ENCODE data around the gene LARP4B.

Gene LARP4B

GRCh38 chr10:916716-917415, 14.6 kb downstream of the LARP4B start:
- no peaks in the 10 kb centered on the region for H3K4me1 ChIP-seq (ENCODE audit: control insufficient read depth, insufficient read depth, low read length, poor library complexity, severe bottlenecking)
- H3K9me3 ChIP-seq (ENCODE audit: control insufficient read depth, low read length) = no peaks in the 10 kb centered on the region
- no peak overlapping the region for H3K4me3 ChIP-seq (ENCODE audit: insufficient read depth, low read depth, low read length, poor library complexity, severe bottlenecking)
- H3K27ac ChIP-seq (ENCODE audit: insufficient read depth, low read length, poor library complexity, severe bottlenecking) = no peak overlapping the region
- no peak for DNase-seq
- H3K36me3 ChIP-seq (ENCODE audit: control insufficient read depth, insufficient read depth, low read length) = no peaks in the 10 kb centered on the region
- H3K27me3 ChIP-seq (replicated peaks; ENCODE audit: control insufficient read depth, insufficient read depth, low read length, poor library complexity, severe bottlenecking) = no peaks in the 10 kb centered on the region

- Histone ChIP-seq H3K9me3 (ENCODE audit: control insufficient read depth, low read length) (no peaks in the 10 kb centered on the region), H3K4me3 (ENCODE audit: insufficient read depth, low read depth, low read length, poor library complexity, severe bottlenecking) (no peak overlapping the region), H3K27ac (ENCODE audit: insufficient read depth, low read length, poor library complexity, severe bottlenecking) (no peak overlapping the region), H3K36me3 (ENCODE audit: control insufficient read depth, insufficient read depth, low read length) (no peaks in the 10 kb centered on the region), H3K27me3 (replicated peaks; ENCODE audit: control insufficient read depth, insufficient read depth, low read length, poor library complexity, severe bottlenecking) (no peaks in the 10 kb centered on the region), H3K4me1 (ENCODE audit: control insufficient read depth, insufficient read depth, low read length, poor library complexity, severe bottlenecking) (no peaks in the 10 kb centered on the region)
- DNase-seq = no peak
These were observed 21.7 kb downstream of the LARP4B start for GRCh38 chr10:909831-910230.

GRCh38 chr10:905972-906371, 25.5 kb downstream of the LARP4B start:
- Histone ChIP-seq H3K27ac (ENCODE audit: insufficient read depth, low read length, poor library complexity, severe bottlenecking) (no peak overlapping the region), H3K36me3 (ENCODE audit: control insufficient read depth, insufficient read depth, low read length) (no peaks in the 10 kb centered on the region), H3K9me3 (ENCODE audit: control insufficient read depth, low read length) (no peaks in the 10 kb centered on the region), H3K27me3 (replicated peaks; ENCODE audit: control insufficient read depth, insufficient read depth, low read length, poor library complexity, severe bottlenecking) (no peaks in the 10 kb centered on the region), H3K4me3 (ENCODE audit: insufficient read depth, low read depth, low read length, poor library complexity, severe bottlenecking) (no peak overlapping the region), H3K4me1 (ENCODE audit: control insufficient read depth, insufficient read depth, low read length, poor library complexity, severe bottlenecking) (no peaks in the 10 kb centered on the region)
- no peak for DNase-seq

- no peaks in the 10 kb centered on the region for H3K27me3 ChIP-seq (replicated peaks; ENCODE audit: control insufficient read depth, insufficient read depth, low read length, poor library complexity, severe bottlenecking)
- no peak for DNase-seq
- H3K9me3 ChIP-seq (ENCODE audit: control insufficient read depth, low read length) = no peaks in the 10 kb centered on the region
- H3K36me3 ChIP-seq (ENCODE audit: control insufficient read depth, insufficient read depth, low read length) = no peaks in the 10 kb centered on the region
- H3K27ac ChIP-seq (ENCODE audit: insufficient read depth, low read length, poor library complexity, severe bottlenecking) = no peak overlapping the region
- no peak overlapping the region for H3K4me3 ChIP-seq (ENCODE audit: insufficient read depth, low read depth, low read length, poor library complexity, severe bottlenecking)
- H3K4me1 ChIP-seq (ENCODE audit: control insufficient read depth, insufficient read depth, low read length, poor library complexity, severe bottlenecking) = no peaks in the 10 kb centered on the region
These were observed 26.0 kb downstream of the LARP4B start for GRCh38 chr10:905503-905902.

GRCh38 chr10:904403-904802, 27.1 kb downstream of the LARP4B start:
- H3K9me3 ChIP-seq (ENCODE audit: control insufficient read depth, low read length) = no peaks in the 10 kb centered on the region
- H3K27ac ChIP-seq (ENCODE audit: insufficient read depth, low read length, poor library complexity, severe bottlenecking) = no peak overlapping the region
- H3K4me3 ChIP-seq (ENCODE audit: insufficient read depth, low read depth, low read length, poor library complexity, severe bottlenecking) = no peak overlapping the region
- no peak for DNase-seq
- no peaks in the 10 kb centered on the region for H3K36me3 ChIP-seq (ENCODE audit: control insufficient read depth, insufficient read depth, low read length)
- H3K4me1 ChIP-seq (ENCODE audit: control insufficient read depth, insufficient read depth, low read length, poor library complexity, severe bottlenecking) = no peaks in the 10 kb centered on the region
- no peaks in the 10 kb centered on the region for H3K27me3 ChIP-seq (replicated peaks; ENCODE audit: control insufficient read depth, insufficient read depth, low read length, poor library complexity, severe bottlenecking)

- DNase-seq = no peak
- no peaks in the 10 kb centered on the region for H3K9me3 ChIP-seq (ENCODE audit: control insufficient read depth, low read length)
- H3K27ac ChIP-seq (ENCODE audit: insufficient read depth, low read length, poor library complexity, severe bottlenecking) = no peak overlapping the region
- no peaks in the 10 kb centered on the region for H3K36me3 ChIP-seq (ENCODE audit: control insufficient read depth, insufficient read depth, low read length)
- H3K4me1 ChIP-seq (ENCODE audit: control insufficient read depth, insufficient read depth, low read length, poor library complexity, severe bottlenecking) = no peaks in the 10 kb centered on the region
- H3K4me3 ChIP-seq (ENCODE audit: insufficient read depth, low read depth, low read length, poor library complexity, severe bottlenecking) = no peak overlapping the region
- no peaks in the 10 kb centered on the region for H3K27me3 ChIP-seq (replicated peaks; ENCODE audit: control insufficient read depth, insufficient read depth, low read length, poor library complexity, severe bottlenecking)
These were observed 33.4 kb downstream of the LARP4B start for GRCh38 chr10:898141-898540.

- Histone ChIP-seq H3K27ac (ENCODE audit: insufficient read depth, low read length, poor library complexity, severe bottlenecking) (no peak overlapping the region), H3K36me3 (ENCODE audit: control insufficient read depth, insufficient read depth, low read length) (no peaks in the 10 kb centered on the region), H3K9me3 (ENCODE audit: control insufficient read depth, low read length) (no peaks in the 10 kb centered on the region), H3K27me3 (replicated peaks; ENCODE audit: control insufficient read depth, insufficient read depth, low read length, poor library complexity, severe bottlenecking) (no peaks in the 10 kb centered on the region), H3K4me1 (ENCODE audit: control insufficient read depth, insufficient read depth, low read length, poor library complexity, severe bottlenecking) (no peaks in the 10 kb centered on the region), H3K4me3 (ENCODE audit: insufficient read depth, low read depth, low read length, poor library complexity, severe bottlenecking) (no peak overlapping the region)
- DNase-seq = no peak
These were observed 34.5 kb downstream of the LARP4B start for GRCh38 chr10:896982-897381.

- Histone ChIP-seq H3K27ac (ENCODE audit: insufficient read depth, low read length, poor library complexity, severe bottlenecking) (no peak overlapping the region), H3K4me3 (ENCODE audit: insufficient read depth, low read depth, low read length, poor library complexity, severe bottlenecking) (no peak overlapping the region), H3K36me3 (ENCODE audit: control insufficient read depth, insufficient read depth, low read length) (no peaks in the 10 kb centered on the region), H3K9me3 (ENCODE audit: control insufficient read depth, low read length) (no peaks in the 10 kb centered on the region), H3K27me3 (replicated peaks; ENCODE audit: control insufficient read depth, insufficient read depth, low read length, poor library complexity, severe bottlenecking) (no peaks in the 10 kb centered on the region), H3K4me1 (ENCODE audit: control insufficient read depth, insufficient read depth, low read length, poor library complexity, severe bottlenecking) (no peaks in the 10 kb centered on the region)
- DNase-seq = no peak
These were observed 36.2 kb downstream of the LARP4B start for GRCh38 chr10:895324-895723.

- no peak for DNase-seq
- Histone ChIP-seq H3K27me3 (replicated peaks; ENCODE audit: control insufficient read depth, insufficient read depth, low read length, poor library complexity, severe bottlenecking) (no peaks in the 10 kb centered on the region), H3K27ac (ENCODE audit: insufficient read depth, low read length, poor library complexity, severe bottlenecking) (no peak overlapping the region), H3K4me3 (ENCODE audit: insufficient read depth, low read depth, low read length, poor library complexity, severe bottlenecking) (no peak overlapping the region), H3K4me1 (ENCODE audit: control insufficient read depth, insufficient read depth, low read length, poor library complexity, severe bottlenecking) (no peaks in the 10 kb centered on the region), H3K9me3 (ENCODE audit: control insufficient read depth, low read length) (no peaks in the 10 kb centered on the region), H3K36me3 (ENCODE audit: control insufficient read depth, insufficient read depth, low read length) (peaks cover 27% of the 10 kb centered on the region)
These were observed 52.6 kb downstream of the LARP4B start for GRCh38 chr10:878895-879294.

- Histone ChIP-seq H3K27ac (ENCODE audit: insufficient read depth, low read length, poor library complexity, severe bottlenecking) (no peak overlapping the region), H3K36me3 (ENCODE audit: control insufficient read depth, insufficient read depth, low read length) (peaks cover 24% of the 10 kb centered on the region), H3K9me3 (ENCODE audit: control insufficient read depth, low read length) (no peaks in the 10 kb centered on the region), H3K4me3 (ENCODE audit: insufficient read depth, low read depth, low read length, poor library complexity, severe bottlenecking) (no peak overlapping the region), H3K27me3 (replicated peaks; ENCODE audit: control insufficient read depth, insufficient read depth, low read length, poor library complexity, severe bottlenecking) (no peaks in the 10 kb centered on the region), H3K4me1 (ENCODE audit: control insufficient read depth, insufficient read depth, low read length, poor library complexity, severe bottlenecking) (no peaks in the 10 kb centered on the region)
- DNase-seq = no peak
These were observed 53.2 kb downstream of the LARP4B start for GRCh38 chr10:878333-878759.
